ENCODE results near the gene CER1.

- no peak for TF ChIP-seq CTCF (IDR thresholded peaks at IDR 0.05)
- no peak for TF ChIP-seq ZFX (IDR thresholded peaks at IDR 0.05; ENCODE audit: borderline replicate concordance)
Observed at GRCh38 chr9:14752271-14752670, 29.7 kb upstream of the CER1 start.

Data from 22Rv1 (cell line).